Medulla oblongata (tissue), 1 donor: ENCODE data around the gene MACROH2A1.

ENCODE experiments used
- DNase-seq: peaks from one replicate; pipeline ENCODE4 v3.0.0-alpha.2; 2015; ENCODE audit errors: extremely low spot score

MACROH2A1 gene

GRCh38 chr5:135353952-135354721 is 44.9 kb downstream of the MACROH2A1 start:
- peak; percentile 39 for DNase-seq

DNA sequence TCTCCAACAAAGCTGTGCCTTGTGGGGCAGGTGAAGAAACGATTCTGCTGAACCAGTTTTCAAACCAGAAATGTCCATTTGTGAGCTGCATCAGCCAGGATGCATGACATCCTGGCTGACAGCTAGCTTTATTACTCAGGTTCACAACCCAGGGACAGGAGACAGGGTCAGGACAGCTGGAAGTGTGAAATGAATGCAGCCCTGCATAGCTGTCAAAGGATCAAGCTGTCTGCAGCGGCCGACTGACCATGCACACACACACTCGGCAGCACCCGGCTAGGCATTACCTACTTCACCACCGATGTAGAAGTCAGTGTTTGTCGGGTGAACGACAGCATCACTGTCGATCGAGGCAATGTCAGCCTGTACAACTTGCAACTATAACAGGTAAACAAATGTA is 48.5 kb downstream of the MACROH2A1 start:
- no peak for DNase-seq

GRCh38 chr5:135349886-135350285 is 49.1 kb downstream of the MACROH2A1 start:
- no peak for DNase-seq

GRCh38 chr5:135349451-135349850 is 49.6 kb downstream of the MACROH2A1 start:
- DNase-seq: no peak

- no peak for DNase-seq
Measured at GRCh38 chr5:135348918-135349317, 50.1 kb downstream of the MACROH2A1 start.

DNA sequence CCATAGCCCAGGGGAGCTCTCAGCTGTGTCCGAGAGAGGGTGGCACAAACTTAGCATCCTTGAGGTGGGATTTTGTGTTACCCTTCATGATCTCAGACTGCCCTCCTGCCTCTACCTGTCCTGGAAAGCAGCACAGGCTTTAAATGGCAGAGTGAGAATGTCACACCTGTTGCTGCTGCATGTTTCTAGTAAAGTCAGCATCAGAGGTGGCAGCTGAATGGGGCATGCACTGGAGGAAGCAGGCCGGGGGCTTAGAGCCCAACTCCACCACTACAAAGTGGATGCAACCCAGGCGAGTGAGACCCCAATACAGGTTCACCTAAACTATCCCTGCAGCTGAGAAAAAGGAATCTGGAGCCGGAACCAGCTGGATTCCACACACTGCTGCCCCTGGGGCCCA is 51.6 kb downstream of the MACROH2A1 start:
- DNase-seq: no peak

GRCh38 chr5:135345956-135346731 is 52.9 kb downstream of the MACROH2A1 start:
- DNase-seq: no peak

DNA sequence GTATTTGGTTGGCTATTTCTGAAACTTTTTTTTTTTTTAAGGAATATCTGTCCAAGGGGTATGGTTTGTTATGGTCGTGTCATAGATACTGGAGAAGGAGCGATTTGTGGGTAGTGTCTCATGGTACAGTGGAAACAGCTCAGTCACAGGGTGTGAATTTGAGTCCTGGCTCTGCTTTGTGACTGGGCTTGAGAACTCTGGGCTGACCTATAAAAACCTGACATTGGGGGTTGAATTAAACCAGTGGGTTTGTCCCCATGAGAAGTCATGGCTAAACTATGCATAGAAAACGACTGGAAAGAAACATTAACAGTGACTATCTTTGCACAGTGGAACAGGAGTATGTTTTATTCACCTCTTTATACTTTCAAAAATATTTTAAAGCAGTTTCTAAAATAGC is 54.7 kb downstream of the MACROH2A1 start:
- no peak for DNase-seq

- DNase-seq: no peak
Measured at GRCh38 chr5:135343413-135343812, 55.6 kb downstream of the MACROH2A1 start.

DNA sequence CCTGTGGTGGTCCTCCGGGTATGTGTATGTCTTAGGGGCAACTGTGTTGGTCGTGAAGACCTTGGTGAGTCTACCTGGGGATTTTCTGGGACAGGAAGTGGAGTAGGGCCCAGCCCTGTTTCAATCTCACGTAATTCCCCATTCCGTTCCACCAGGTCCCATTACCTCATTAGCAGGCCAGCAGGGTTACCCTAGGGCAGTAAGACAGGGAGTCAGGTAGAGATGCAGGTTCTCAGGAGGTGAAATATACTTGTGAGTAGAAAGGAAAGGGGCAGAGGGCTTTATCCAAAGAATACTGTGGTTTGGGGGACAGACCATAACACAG is 56.5 kb downstream of the MACROH2A1 start:
- DNase-seq: no peak

DNA sequence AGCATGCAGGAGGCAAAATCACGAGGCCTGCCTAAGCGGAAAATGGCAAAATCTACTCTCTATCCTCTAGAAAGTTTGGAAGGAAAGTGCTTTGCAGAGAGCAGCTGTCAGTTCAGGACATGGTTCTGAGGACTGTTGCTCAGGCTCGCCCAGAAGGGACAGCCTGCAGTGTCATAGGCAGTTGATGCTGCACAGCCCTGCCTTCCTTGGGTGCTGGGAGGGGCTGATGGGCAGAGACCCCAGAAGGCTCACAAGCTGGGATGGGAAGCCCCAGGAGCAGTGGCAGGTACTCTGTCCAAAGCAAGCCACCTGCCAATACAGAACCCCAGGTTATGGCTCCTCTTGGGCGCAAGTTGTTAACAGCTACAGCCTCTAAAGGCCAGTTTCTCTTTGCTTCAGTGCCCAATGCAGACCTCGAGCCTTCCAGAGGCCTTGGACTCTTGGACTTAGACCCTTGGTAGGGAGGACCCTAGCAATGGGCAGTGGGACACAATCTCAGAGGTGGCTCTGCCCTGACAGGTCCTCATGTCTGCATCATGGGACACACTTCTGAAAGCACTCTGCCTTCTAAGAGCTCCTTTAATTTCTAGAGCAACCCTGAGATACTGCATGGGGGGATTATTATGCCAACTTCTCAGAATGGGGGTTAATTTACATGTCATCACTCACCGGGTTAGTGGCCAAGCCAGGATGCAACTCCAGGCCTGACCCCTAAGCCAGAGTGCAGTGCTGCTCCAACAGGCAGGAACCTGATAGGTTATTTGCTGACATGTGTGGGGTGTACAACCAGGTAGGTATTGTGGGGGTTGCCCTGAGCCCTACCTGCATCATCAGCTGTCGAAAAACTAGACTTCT is 57.1 kb downstream of the MACROH2A1 start:
- DNase-seq: no peak

- DNase-seq: no peak
Measured at GRCh38 chr5:135341016-135341666, 57.9 kb downstream of the MACROH2A1 start.

- no peak for DNase-seq
Measured at GRCh38 chr5:135340568-135340967, 58.5 kb downstream of the MACROH2A1 start.

DNA sequence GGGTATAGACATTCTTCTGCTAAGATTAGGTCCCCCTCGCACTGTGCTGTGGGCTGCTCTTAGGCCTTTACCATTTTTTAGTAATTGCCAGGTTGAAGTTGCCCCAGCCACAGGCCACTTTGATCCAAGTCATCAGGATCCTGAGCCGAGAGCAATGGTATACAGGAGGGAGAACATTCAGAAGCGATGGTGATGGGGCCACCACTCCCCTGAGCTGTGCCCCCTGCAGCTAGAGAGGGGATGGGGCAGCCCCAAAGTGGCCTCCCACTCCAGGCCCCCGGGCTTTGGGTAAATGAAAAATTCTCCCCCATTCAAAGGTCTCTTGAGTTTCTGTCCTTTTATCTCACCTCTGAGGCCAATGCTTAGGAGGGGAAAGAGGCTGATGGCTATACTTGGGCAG is 59.4 kb downstream of the MACROH2A1 start:
- DNase-seq: no peak

- DNase-seq: no peak
Measured at GRCh38 chr5:135339189-135339588, 59.8 kb downstream of the MACROH2A1 start.

DNA sequence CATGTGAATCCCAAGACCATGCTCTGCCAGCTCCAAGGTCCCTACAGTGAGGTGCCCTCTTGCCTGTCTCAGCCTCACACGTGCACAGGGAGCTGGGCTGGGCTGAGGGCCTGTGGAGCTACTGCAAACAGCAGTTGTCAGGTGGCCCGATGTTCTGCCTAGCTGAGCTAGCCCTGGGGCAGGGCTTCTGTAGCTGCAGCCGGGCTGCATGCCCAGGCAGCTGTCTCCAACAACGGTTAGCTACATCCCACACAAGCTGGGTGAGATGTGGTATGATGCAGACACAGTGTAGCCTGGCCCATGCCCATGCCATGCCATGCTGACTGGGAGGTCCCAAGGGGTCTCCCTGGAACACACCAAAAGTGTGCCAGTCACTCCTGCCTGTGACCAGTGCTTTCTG is 62.0 kb downstream of the MACROH2A1 start:
- peak; percentile 24 for DNase-seq

GRCh38 chr5:135335031-135335828 is 63.8 kb downstream of the MACROH2A1 start:
- DNase-seq: no peak

GRCh38 chr5:135333732-135334515 is 65.1 kb downstream of the MACROH2A1 start:
- DNase-seq: peak; percentile 16

DNA sequence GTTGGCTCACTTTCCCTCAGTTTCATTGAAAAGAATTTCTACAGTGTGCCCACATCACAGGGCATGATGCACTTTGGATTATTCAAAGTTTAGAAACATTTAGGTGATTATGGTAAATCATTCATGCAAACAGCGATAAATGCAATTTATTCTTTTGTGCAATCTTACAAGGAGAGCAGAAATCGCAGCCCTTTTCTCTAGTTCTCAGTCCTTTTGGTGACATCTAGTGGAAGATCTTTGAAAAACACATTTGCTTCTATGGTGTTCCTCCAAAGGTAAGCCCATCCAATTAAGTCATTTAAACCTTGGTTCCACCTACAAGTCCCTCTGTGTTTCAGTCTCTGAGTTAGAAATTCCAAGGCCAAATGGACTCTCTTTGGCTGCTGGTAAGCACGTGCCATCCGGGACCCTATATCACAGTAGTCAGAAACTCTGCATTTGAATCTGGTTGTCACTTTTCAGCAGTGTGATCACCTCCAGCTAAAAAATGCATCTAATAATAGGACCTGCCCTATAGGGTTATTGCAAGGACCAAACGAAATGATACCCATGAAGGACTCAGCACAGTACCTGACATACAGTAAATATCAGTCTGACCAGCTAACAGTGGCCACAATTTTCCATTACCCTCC is 66.4 kb downstream of the MACROH2A1 start:
- DNase-seq: peak; percentile 74

DNA sequence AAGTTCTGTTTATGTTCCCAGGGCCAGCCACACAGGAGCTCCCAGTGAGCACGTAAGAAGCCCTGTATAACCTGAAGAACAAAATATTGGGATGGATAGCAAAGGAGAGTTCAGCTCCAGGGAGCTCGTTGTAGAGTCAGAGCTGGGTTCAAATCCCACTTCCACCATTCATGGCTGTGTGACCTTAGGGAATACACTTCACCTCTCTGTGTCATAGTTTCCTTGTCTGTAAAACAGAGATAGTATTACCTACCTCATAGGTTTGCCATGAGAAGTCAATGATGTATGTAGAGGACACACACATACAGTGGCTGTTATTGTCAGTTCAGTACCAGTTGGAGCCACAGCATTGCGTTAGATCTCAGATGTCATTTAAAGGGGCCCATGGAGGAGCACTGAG is 67.4 kb downstream of the MACROH2A1 start:
- no peak for DNase-seq
